Adipose tissue (tissue), 3 donors: ENCODE results near the gene USP4. TPM values are rescaled to one million over a fixed set of nuclear protein-coding genes. Genes with fewer than 3 reads are reported as not detected.
"Not testable (repeated sequence)": the region's sequence is repeated elsewhere in the genome, so short reads cannot be mapped to it uniquely, and the experiment has no call there.

Experiments used
- H3K27ac ChIP-seq: one replicate; pipeline ENCODE4 v1.5.1; 2013; ENCODE audit warnings: low read depth, low read length
- WGBS, 3 donors: extraction: QIAGEN DNeasy Blood & Tissue Kit; methylation state at CpG; one replicate each; pipeline ENCODE4 v1.1.7; 2013; 5-methylcytosine and 5-hydroxymethylcytosine counted together
- polyA plus RNA-seq, 3 donors: library from polyadenylated mRNA; stranded (reverse); fragments of 200-250 nt; gene quantifications; one replicate each; pipeline ENCODE4 v1.2.3, GENCODE V29; 2013
- donor health status: healthy with polysubstance abuse.
- donor health status: Bipolar disorder and iron deficiency.
- donor health status: healthy.

The USP4 gene
- 10 to 100 TPM; 16.5 to 32.1 (median 30.4) TPM for polyA plus RNA-seq

DNA sequence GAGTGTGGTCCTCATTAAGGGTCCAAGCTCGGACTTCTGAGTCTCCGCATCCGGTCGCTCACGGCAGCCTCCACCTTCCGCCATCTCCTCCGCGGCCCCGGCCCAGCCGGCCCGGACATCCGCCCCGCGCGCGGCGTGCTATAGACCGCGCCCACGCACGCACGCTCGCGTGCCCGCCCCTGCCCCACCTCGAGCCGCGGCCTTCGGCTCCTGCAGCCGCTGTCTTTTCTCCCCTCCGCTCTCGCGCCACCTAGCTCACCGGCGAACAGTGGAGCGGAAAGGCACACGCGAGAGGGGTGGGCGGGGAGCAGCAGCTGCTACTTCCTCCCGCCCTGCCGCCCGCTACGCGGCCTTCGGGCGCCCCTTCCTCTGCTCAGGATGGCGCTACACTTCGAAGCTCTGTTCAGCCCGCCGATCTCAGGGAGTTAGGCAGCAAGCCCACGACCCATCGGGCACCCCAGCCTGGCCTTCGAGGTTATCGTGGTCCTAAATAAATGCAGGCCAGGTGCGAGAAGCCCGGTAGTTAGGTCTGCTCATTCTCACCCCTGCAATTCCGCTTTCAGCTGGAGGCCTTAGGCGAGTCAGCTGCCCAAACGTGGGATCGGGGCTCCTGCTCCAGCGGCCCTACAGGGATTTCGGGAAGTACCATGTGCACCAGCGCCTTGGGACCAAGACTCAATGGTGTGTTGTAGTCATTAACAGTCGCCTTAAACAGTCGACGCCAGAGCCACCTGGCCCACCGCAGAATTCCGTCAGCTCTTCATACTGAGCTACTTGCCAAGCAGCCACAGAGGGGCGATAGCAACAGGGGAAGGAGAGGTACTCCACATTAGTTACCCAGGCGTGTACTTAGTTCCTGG lies at the start of gene USP4:
Gene USP4, minus strand, starts transcription at position 113 of the 860 bp plus-strand sequence. Its CDS starts 29 bp downstream, at position 84.
- 0 to 1% (median 1%) methylated on average over 63 to 70 of the region's 70 CpGs for WGBS, 3 donors

GRCh38 chr3:49389297-49389696 lies 49.4 kb upstream of the USP4 start:
- H3K27ac ChIP-seq: no peak overlapping the region
- 96 to 99% (median 97%) methylated on average over 6 of the region's 6 CpGs for WGBS, 3 donors

More for the DNA sequence above, at the start of gene USP4:
- peak within 1 kb of the TSS; percentile 61 for H3K27ac ChIP-seq

- H3K27ac ChIP-seq: no peak overlapping the region
- 80 to 89% (median 83%) methylated on average over 1 of the region's 1 CpG for WGBS, 3 donors
These were observed 48.5 kb upstream of the USP4 start for GRCh38 chr3:49388289-49388820.

DNA sequence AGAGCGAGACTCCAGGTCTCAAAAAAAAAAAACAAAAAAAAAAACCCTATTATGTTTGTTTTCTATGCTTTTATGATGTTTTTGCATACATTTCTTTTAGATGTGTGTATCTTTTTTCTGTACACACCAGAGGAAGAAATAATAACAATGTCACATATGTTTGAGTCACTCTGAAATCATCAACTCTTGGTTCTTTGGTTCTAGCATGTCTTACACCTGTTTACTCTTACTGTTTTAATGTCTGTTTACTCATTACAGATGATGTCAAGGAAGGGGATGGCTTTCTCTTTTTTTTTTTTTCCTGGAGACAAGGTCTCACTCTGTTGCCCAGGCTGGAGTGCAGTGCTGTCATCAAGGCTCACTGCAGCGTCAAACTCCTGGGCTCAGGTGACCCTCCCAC lies 47.9 kb upstream of the USP4 start:
- no peak overlapping the region for H3K27ac ChIP-seq
- 85 to 100% (median 88%) methylated on average over 2 of the region's 2 CpGs for WGBS, 3 donors

DNA sequence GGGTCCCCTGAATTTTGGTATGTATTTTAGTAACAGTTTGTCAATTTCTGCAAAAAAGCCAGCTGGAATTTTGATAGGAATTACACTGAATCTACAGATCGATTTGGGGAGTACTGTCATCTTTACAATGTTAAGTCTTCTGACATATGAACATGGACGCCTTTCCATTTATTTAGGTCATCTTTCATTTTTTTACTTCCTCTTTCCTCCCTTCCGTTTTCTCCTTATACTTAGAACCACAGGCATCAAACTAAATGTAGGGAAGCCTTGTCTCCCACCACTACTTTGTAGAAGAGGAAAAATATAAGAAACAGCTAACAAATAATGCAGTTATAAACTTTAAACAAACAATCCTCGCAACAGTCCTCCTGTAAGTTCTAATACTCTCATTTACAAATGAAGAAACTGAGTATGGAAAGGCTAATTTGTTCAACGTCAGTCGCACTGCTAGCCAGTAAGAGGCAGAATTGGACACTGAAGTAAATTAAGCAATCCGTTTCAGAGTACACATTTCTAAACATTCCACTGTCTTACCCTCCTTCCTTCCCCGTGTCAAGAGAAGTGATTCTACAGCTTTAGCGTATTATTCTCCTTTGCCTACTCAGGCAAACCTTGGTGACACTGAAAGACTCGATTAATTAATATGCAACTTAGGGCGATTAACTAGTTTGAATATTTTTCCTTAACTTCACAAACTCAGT lies 46.4 kb upstream of the USP4 start:
- 51 to 74% (median 59%) methylated on average over 11 of the region's 11 CpGs for WGBS, 3 donors
- no peak overlapping the region for H3K27ac ChIP-seq

DNA sequence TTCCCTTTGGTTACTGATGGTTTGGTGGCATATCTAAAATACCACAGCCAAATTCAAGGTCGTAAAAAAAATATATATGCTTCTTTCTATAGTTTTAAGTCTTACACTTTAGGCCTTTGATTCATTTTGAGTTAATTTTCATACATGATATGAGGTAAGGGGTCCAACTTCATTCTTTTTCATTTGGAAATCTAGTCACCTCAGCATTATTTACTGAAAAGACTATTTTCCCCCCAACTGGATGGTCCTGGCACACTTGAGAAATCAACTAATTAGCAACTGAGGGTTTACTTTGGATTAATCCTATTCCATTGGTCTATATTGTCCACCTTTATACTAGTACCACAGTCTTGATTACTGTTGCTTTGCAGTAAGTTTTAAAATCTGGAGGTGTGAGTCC lies 45.8 kb upstream of the USP4 start:
- H3K27ac ChIP-seq: no peak overlapping the region
- 88 to 95% (median 92%) methylated on average over 1 of the region's 1 CpG for WGBS, 3 donors

DNA sequence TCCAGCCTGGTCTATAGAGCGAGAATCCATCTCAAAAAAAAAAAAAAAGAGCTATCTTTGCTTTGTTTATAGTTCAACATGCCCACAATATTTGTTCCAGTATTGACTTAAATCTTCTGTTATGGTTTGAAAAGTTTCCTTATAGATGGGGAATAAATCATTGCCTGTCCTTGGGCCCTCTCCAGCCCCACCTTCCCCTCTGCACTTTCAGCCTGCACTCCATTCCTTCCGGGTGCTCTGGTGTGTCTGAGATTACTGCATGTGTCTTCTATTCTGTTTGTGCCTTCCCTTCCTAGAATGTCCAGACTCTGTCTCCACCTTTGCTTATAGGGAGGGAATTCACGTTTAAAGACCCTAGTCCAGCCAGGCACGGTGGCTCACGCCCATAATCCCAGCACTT lies 43.5 kb upstream of the USP4 start:
- WGBS, 3 donors: 55 to 75% (median 66%) methylated on average over 5 of the region's 5 CpGs
- no peak overlapping the region for H3K27ac ChIP-seq

DNA sequence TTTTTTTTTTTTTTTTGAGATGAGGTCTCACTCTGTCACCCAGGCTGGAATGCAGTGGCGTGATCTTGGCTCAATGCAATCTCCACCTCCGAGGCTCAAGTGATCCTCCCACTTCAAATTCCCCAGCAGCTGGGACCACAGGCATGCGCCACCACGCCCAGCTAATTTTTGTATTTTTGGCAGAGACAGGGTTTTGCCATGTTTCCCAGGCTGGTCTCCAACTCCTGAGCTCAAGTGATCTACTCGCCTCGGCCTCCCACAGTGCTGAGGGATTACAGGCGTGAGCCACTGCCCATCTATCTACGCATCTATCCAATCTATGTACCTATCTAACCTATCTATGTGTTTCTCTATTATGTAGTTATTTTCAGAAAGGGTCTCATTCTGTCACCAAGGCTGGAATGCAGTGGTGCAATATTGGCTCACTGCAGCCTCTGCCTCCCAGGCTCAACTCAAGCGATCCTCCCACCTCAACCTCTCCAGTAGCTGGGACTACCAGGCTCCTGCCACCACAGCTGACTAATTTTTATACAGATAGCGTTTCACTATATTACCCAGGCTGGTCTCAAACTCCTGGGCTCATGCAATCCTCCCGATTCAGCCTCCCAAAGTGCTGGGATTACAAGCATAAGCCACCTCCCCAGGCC lies 38.5 kb upstream of the USP4 start:
- no peak overlapping the region for H3K27ac ChIP-seq
- WGBS, 3 donors: 70 to 89% (median 72%) methylated on average over 11 of the region's 11 CpGs

DNA sequence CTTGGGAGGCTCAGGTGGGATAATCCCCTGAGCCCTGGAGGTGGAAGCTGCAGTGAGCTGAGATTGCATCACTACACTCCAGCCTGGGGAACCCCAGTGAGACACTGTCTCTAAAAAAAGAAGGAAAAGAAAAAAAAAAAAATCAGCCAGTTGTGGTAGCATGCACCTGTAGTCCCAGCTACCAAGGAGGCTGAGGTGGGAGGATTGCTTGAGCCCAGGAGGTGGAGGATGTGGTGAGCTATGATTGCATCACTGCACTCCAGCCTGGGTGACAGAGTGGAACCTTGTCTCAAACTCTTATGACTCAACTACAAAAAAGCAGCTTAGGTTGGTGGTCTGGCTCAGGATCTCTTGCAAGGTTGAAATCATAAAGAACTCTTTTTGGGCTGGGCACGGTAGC lies 37.6 kb upstream of the USP4 start:
- WGBS, 3 donors: 78 to 82% (median 79%) methylated on average over 1 of the region's 1 CpG
- H3K27ac ChIP-seq: no peak overlapping the region

GRCh38 chr3:49371946-49372345 lies 32.1 kb upstream of the USP4 start:
- H3K27ac ChIP-seq: no peak overlapping the region

- WGBS, 3 donors: 88 to 93% (median 90%) methylated on average over 6 of the region's 6 CpGs
- no peak overlapping the region for H3K27ac ChIP-seq
These were observed 30.9 kb upstream of the USP4 start for GRCh38 chr3:49370585-49371290.

DNA sequence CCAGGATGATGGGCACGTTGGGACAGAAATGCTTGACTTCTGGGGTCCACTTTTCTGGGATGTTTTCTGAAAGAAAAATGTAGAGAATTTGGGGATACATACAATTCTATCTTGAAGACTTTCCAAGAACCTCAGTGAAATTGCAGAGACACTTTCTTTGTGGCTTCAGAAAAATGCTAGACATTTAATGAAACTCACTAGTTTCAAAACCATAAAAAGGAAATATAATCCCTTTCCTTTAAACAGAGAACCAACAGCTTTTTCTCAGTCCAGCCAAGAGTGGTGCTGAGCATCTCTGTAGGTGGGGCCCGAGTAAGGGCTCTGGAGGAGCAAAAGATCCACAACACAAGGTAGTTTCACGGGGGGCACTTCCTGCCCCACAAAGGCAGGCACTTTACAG lies 22.7 kb upstream of the USP4 start:
- H3K27ac ChIP-seq: no peak overlapping the region
- WGBS, 3 donors: 76 to 84% (median 78%) methylated on average over 3 of the region's 3 CpGs

- H3K27ac ChIP-seq: no peak overlapping the region
- WGBS, 3 donors: 83 to 87% (median 85%) methylated on average over 2 of the region's 2 CpGs
These were observed 19.8 kb upstream of the USP4 start for GRCh38 chr3:49359623-49360022.

- peak overlapping the region; percentile 71 for H3K27ac ChIP-seq
- WGBS, 3 donors: 19 to 34% (median 25%) methylated on average over 3 of the region's 3 CpGs
These were observed 19.0 kb upstream of the USP4 start for GRCh38 chr3:49358884-49359225.

DNA sequence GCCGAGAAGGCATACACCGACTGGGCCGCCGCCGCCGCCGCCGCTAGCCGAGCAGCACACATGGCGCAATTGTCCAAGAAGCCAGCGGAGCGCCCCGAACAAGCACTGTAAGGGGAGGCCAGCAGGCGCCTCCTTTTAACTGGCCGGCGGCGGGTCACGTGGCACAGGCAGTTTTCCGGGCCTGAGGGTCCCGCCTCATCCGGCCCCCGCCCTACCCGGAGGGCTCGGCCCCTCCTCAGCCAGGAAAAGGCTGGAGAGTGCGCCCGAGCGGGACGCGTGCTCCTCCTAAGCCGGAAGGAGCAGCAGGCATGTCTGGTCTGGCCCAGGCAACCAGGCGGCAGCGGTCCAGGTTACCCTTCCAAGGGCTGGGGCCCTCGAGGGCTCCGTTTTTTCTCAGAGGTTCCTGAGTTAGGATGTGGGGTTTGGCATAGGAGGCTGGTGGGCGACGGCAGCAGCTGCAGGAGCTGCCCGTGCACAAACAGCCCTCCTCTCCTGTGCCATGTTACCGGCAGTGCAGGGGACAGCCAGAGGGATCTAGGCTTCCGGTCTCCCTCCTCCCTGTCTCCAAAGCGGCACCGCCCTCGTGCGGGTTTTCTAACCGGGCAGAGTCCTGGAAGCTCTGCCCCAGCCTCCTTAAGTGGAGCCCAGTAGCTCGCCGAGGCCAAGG lies 18.5 kb upstream of the USP4 start, which contains the start of gene GPX1:
Gene GPX1, minus strand, starts transcription at position 137 of the 667 bp plus-strand sequence. Its CDS starts 75 bp downstream, at position 62.
- H3K27ac ChIP-seq: peak within 1 kb of the TSS; percentile 71
- WGBS, 3 donors: 1 to 2% (median 1%) methylated on average over 41 to 45 of the region's 46 CpGs

DNA sequence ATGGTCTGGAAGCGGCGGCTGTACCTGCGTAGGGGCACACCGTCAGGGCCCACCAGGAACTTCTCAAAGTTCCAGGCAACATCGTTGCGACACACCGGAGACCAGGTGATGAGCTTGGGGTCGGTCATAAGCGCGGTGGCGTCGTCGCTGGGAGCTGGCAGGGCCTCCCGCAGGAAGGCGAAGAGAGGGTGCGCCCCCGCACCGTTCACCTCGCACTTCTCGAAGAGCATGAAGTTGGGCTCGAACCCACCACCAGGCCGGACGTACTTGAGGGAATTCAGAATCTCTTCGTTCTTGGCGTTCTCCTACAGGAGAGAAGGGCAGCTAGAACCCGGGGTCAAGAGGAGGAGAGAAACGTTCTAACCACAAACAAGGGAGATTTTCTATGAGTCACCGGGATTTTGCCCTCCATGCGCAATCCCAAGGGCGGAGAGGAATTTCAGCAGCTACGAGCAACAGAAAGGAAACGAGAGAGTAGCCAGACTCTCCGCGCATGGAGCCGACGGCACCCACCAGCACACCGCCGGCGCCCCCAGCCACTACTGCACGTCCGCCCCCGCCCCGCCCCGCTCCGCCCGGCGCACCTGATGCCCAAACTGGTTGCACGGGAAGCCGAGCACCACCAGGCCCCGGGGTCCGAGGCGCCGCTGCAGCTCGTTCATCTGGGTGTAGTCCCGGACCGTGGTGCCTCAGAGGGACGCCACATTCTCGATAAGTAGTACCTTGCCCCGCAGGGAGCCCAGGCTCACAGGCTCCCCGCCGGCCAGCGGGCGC lies 17.8 kb upstream of the USP4 start:
- 4 to 9% (median 5%) methylated on average over 45 to 63 of the region's 63 CpGs for WGBS, 3 donors

DNA sequence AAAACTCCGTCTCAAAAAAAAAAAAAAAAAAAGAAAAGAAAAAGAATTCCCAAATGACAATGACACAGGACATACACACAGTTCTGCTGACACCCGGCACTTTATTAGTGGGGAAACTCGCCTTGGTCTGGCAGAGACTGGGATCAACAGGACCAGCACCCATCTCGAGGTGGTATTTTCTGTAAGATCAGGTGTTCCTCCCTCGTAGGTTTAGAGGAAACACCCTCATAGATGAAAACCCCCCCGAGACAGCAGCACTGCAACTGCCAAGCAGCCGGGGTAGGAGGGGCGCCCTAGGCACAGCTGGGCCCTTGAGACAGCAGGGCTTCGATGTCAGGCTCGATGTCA lies 17.2 kb upstream of the USP4 start:
- not testable (repeated sequence) for H3K27ac ChIP-seq
- WGBS, 3 donors: 22 to 50% (median 23%) methylated on average over 8 to 10 of the region's 10 CpGs

More for the DNA sequence above, 17.8 kb upstream of the USP4 start:
- H3K27ac ChIP-seq: not testable (repeated sequence)
